Stimulated activated CD4-positive, alpha-beta T cell treated with anti-CD3 and anti-CD28 coated beads, Interleukin-12 subunit alpha, Interleukin-12 subunit beta, amount 100 ng/mL, for 48 hours (primary cell): ENCODE measurements around the gene ANXA3.

Source experiments
- DNase-seq, 3 donors: peaks; one replicate each; pipeline ENCODE4 v3.0.0-alpha.2; 2020; ENCODE audit warnings: low read depth in 2 of 3, low spot score in 1 of 3

ANXA3 gene

GRCh38 chr4:78610546-78611214 is 59.1 kb downstream of the ANXA3 start:
- no peak for DNase-seq

GRCh38 chr4:78611215-78611558 is 59.6 kb downstream of the ANXA3 start:
- no peak for DNase-seq

DNA sequence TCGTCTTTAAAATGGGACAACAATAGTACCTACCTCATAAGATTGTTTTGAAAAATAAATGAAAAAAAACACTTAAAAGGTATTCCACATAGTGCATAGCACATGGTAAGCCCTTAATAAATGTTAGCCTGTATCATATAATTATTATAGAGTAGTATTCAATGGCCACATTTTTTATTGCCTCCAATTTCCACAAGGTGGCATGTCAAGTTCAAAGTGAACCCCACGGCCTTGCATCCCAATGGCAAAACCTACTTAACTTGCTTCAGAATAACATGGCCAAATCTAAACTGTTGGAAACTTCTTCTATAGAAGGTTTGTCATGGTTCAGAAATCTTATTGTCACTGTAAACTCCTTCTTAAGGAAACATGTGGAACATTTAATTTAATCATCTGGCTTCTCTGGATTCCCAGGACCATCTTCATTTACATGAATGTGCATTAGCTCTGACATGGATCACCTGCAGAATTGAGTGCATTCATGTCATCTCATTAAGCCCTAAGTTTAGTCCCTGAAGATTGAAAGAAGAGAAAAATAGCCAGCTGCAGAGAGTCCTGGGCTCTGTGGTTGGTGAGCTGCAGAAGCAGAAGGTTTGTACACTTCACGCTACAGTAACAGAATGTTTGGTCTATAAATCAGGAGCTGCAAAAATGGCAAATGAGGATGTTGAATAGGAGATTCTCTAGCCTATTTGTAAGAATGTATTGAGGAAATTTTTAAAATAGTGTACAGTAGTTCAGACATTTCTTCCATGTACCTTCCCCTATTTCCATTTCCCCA is 61.0 kb downstream of the ANXA3 start:
- no peak for DNase-seq

- no peak for DNase-seq
These were observed 62.2 kb downstream of the ANXA3 start for GRCh38 chr4:78613522-78614321.

GRCh38 chr4:78616046-78616498 is 64.5 kb downstream of the ANXA3 start:
- no peak for DNase-seq

DNA sequence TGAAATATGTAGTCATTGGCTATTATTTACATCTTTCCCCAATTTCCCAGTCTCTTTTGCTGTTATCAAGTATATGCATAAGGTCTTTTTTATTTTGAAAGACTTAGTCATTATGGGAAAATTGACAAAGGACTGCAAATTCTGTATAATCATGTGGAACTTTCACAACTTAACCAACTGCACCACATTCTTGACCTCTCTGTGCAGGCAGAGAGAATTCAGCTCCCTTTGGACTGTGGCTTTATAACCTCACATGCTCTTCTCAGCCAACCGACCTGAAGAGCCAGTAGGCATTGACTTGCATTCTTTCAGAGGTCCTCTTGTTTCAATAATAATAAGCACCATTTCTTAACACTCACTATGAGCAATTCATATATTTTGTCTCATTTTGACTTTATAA is 66.9 kb downstream of the ANXA3 start:
- no peak for DNase-seq

- DNase-seq = no peak
These were observed 69.8 kb downstream of the ANXA3 start for GRCh38 chr4:78621395-78621794.

- no peak for DNase-seq
These were observed 70.8 kb downstream of the ANXA3 start for GRCh38 chr4:78622253-78622979.

- no peak for DNase-seq
These were observed 72.5 kb downstream of the ANXA3 start for GRCh38 chr4:78624048-78624447.

DNA sequence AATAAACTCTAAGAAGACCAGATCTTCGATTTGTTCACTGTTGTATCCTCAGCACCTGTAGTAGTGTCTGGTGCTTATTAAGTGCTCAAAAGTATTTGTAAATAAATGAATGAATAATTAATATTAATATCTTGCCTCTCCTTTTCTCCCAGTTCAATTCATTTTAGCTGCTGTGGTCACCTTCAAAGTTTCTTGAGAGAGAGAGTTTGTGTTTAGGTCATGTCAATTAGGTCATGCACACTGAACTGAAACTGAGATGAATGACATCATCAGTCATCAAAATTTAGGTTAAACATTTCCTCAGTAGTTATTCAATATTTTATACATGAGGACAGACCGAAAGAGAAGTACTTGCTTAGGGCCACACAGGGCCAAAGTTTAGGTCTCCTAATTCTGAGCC is 73.5 kb downstream of the ANXA3 start:
- no peak for DNase-seq

GRCh38 chr4:78627046-78627965 is 75.7 kb downstream of the ANXA3 start:
- no peak for DNase-seq

DNA sequence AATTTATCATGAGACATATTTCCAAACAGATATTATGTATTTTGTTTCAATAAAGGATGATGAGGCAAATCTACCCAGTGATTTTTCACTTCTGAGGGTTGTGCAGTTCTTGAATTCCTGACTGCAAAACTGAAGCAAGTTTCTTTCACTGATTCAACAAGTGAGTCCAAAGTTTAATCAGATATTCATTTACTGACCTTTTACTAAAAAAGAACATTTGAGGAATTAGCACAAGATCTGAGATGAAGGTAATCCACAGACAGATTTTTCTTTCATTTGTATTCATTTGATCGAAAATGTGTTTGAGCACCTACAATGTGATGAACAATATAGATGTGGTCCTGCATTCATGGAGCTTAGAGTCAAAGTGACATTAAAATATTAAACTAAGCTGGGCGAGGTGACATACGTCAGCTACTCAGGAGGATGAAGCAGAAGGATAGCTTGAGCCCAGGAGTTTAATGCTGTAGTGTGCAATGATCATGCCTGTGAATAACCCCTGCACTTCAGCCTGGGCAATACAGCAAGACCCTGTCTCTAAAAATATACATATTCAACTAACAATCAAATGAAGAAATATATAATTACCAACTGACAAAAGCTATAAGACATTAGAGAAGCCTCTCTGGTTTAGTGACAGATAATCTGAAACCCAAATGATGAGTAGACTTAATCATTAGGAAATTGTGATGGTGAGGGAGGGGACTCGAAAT is 76.6 kb downstream of the ANXA3 start:
- DNase-seq = no peak

GRCh38 chr4:78629991-78630541 is 78.5 kb downstream of the ANXA3 start:
- DNase-seq = no peak

DNA sequence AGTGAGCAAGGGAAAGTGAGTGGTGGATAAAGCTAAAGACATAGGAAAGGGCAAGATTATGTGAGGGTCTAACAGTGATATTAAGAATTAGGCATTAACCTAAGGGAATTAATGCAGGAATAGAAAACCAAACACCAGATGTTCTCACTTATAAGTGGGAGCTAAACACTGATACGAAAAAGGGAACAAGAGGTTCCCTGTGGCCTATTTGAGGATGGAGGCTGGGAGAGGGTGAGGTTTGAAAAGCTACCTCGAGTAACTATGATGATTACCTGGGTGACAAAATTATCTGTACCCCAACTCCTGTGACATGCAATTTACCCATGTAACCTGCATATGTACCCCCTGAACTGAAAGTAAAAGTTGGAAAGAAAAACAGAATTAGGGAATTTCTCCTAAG is 79.0 kb downstream of the ANXA3 start:
- no peak for DNase-seq

- no peak for DNase-seq
These were observed 82.6 kb downstream of the ANXA3 start for GRCh38 chr4:78634011-78634664.

DNA sequence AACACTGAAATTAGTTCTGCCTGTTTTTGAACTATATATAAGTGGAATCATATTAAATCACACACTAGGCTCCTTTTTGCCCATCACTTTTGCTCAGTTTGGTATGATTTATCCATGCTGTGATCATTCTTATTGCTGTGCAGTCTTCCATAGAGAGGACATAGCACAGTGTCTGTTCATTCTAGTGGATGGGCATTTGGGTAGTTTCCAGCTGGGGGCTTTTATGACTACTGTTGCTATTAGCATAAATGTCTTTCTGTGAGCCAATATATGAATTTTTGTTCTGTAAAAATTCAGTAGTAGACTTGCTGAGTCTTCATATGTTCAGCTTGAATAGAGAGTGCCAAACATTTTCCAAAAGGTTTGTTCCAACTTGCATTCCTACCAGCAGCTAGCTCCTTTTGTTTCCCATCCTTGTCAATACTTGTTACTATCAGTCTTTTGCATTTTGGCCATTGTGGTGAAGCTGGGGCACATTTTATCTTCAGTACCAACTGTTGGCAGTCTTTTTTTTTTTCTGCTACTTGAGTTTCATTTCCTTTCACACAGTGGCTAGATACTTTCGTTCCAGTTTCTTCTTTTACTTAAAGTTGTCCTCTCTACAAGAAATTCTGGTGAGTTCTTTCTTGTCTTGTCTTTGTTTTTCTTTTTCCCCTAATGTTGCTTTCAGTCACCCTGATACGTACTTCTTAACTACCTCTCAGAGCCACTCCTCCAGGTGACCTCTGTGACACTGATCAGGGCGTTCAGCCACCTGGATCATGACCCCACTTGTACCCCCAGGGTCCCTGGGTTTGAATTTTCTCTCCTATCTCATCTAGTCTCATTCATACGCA is 87.0 kb downstream of the ANXA3 start:
- DNase-seq = no peak

DNA sequence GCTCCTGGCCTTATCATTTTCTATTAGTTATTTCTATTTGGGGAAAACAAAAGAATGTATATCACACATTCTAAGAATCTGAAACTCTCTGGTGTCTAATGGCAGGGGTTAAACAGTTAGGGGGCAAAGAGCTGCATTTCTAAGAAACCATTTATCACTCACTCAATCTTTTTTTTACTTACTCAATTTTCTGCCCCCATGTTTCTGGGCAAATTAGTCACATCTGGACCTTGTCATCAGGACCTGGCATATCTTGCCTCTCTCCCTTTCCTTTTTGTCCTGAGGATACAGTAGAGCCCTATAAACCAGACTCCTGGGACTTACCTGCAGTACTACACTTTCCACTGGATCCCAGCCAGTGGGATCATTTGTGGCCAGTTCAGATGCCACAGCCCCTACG is 89.1 kb downstream of the ANXA3 start:
- no peak for DNase-seq

DNA sequence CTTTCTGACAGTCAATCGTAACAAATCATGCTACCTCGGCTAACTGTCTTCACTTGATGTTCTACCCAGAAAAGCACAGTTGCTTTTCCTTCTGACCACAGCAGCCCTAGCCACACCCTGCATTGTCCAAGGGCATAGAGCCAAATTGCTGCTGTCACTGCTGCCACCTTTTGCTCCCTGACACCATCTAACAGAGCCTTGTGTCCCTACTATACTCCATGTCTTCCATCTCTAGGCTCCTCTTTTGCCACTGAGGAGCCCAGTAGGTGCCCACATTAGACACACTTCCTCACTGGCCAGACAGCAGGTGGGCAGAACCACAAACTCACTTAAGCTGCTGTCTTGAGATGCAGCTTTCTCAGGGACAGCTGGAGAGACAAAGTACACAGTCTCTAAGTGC is 91.4 kb downstream of the ANXA3 start:
- no peak for DNase-seq
